ENCODE results near the gene AFF3.
"Not testable (repeated sequence)": the region's sequence is repeated elsewhere in the genome, so short reads cannot be mapped to it uniquely, and the experiment has no call there.

AFF3 gene

GRCh38 chr2:99735753-99736152, 406.6 kb downstream of the AFF3 start:
- no peak for DNase-seq

- DNase-seq = not testable (repeated sequence)
These were observed 407.1 kb downstream of the AFF3 start for GRCh38 chr2:99735314-99735713.

GRCh38 chr2:99734236-99734635, 408.2 kb downstream of the AFF3 start:
- DNase-seq = no peak

DNA sequence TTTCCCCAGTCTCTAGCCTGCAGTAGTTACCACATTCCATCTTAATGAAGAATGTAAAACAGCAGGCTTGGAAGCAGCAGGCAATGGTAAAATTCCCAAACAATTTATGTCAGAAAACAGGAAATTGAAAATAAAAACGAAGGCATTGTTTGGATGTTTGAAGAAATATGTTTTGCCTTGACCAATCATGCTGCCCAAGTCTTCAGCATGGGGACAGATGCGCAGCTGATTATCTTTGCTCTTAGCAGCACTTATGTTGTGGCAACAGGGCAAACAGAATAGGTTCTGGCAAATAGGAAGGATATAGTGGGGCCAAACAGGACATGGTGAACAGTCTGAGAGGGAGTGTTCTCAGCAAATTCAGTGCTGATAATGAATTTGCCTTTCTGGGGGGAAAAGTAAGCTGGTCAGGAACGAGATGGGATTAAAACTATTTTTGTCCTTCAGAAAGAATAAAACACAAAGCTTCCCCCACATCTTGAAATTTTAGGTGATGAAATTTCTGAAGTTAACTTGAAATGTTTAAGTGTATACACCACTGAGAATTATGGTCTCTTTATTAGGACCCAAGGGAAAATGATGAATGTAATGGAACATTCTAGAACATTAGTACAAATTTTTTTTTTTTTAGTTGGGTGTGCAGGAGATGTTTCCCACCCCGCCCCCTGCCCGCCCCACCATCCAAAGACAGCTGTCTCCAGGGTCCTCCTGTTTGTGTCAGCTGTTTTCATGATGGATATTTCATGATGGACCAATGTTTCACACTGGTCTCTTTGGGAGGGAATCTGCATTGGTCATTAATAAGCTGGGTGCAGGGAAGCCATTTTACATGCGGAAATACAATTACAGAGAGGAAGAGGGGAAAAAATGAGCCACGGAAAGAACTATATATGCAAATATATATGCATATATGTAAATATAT, 413.0 kb downstream of the AFF3 start:
- no peak for DNase-seq

DNA sequence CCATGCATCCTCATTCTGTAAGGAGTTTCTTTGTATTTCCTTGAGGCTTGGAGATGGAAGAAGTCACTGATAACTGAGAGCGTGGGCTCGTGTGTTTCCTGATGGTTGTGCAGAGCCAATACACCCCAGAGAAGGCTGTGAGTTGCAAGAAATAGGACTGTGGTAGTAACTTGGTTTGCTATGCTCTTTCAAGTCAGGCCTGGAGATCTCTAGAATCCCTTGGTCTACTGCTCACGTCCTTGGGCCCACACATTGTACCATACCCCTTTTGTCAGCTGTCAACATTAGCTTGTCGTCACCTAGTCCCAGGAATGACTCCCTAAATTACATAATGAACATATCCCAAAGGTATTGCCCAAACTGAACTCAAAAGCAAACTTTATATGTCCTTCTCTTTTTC, 414.2 kb downstream of the AFF3 start:
- DNase-seq = no peak

GRCh38 chr2:99727199-99727598, 415.2 kb downstream of the AFF3 start:
- DNase-seq = no peak

- no peak for DNase-seq
These were observed 415.7 kb downstream of the AFF3 start for GRCh38 chr2:99726691-99727090.

GRCh38 chr2:99725820-99726219, 416.6 kb downstream of the AFF3 start:
- DNase-seq = no peak

DNA sequence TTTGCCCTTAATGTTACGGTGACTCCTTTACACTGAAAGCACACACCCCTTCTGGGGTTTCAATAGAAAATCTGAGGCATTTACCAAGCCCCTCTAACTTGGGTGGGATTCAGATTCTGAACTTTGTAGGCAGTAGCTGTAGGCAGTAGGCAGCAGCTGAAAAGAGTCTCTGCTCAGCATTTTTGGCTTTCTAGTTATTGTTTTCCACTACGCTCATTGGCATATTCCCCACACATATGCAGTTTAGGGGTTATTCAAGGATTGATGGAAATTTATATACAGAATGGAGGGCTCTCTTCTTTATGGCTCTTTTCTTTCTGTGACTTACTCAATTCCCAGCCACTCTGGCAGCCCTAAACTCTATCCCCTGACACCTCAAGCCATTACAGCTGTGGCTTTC, 419.9 kb downstream of the AFF3 start:
- no peak for DNase-seq

- DNase-seq = no peak
These were observed 423.3 kb downstream of the AFF3 start for GRCh38 chr2:99719102-99719501.

GRCh38 chr2:99715956-99716355, 426.4 kb downstream of the AFF3 start:
- DNase-seq = no peak

DNA sequence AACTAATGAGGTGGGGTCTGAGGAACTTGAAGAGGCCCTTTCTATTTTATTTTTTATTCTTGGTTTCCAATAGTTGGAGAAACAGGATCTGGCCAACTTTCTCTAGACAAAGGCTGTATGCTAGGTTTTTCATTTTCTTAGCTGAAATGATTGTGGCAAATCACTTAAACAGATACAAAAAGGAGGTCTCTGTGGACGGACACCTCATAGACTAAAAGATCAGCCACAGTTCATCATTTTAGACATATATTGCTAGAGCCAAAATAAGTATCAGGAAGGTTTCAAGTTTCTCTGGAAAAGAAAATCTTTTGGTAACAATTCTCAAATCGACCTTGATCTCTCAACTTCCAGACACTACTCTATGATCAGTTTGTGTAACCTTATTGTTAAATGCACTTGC, 428.0 kb downstream of the AFF3 start:
- no peak for DNase-seq

- no peak for DNase-seq
These were observed 431.2 kb downstream of the AFF3 start for GRCh38 chr2:99711144-99711543.

- peak in 3 of 14 donors; percentile 35 to 97 (median 51) for DNase-seq
These were observed 431.7 kb downstream of the AFF3 start for GRCh38 chr2:99710721-99711120.

DNA sequence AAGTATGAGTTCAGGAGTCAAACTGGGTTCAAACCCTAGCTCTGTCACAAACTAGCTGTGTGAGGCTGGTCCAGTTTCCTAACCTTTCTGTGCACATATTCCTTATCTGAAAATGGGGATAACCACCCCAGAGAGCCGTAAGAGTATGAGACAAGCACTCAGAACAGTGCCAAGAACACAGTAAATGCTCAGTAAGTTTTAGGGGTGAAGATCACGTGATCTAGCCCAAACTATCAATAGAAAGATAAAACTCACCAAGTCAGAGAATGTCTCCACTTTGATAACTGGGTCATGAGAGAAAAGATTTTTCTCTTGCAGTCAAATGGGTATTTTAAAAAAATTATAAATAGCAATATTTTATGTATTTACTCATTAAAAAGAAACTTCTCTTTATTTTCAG, 433.2 kb downstream of the AFF3 start:
- DNase-seq = no peak

- peak in 1 of 14 donors; percentile 26 for DNase-seq
These were observed 434.2 kb downstream of the AFF3 start for GRCh38 chr2:99708231-99708630.

DNA sequence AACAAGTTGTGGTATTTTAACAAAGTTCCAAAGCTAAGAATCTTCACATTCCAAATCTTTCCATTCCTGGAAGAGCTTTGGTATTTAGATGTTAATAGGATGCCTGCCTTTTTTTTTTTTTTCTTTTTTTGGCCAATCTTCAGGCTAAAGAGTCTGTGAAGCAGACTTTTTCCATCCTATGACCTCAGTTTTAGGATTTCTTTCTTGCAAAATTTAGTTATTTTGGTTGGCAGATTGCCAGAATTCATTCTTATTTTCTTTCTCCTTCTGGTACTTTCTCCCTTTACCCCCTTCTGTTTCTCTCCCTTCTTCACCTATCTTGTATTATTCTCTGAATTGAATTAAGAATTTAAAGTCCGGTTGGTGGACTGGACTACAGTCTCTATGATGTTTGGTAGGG, 434.8 kb downstream of the AFF3 start:
- DNase-seq = no peak

- no peak for DNase-seq
These were observed 435.7 kb downstream of the AFF3 start for GRCh38 chr2:99706735-99707134.

DNA sequence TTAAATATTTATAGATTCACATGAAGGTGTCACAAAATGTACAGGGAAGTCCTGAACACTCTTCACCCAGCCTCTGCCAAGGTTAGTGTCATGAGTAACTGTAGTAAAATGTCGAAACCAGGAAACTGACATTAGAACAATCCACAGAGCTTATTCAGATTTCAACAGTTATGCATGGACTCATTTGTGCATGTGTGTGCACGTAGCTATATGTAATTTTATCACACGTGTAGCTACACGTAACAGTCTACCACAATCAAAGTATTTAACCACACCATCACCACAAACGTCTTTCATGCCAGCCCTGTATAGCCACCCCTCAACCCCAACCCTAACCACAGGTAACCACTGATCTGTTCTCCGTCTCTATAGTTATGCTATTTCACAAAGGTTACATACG, 440.9 kb downstream of the AFF3 start:
- DNase-seq = no peak

DNA sequence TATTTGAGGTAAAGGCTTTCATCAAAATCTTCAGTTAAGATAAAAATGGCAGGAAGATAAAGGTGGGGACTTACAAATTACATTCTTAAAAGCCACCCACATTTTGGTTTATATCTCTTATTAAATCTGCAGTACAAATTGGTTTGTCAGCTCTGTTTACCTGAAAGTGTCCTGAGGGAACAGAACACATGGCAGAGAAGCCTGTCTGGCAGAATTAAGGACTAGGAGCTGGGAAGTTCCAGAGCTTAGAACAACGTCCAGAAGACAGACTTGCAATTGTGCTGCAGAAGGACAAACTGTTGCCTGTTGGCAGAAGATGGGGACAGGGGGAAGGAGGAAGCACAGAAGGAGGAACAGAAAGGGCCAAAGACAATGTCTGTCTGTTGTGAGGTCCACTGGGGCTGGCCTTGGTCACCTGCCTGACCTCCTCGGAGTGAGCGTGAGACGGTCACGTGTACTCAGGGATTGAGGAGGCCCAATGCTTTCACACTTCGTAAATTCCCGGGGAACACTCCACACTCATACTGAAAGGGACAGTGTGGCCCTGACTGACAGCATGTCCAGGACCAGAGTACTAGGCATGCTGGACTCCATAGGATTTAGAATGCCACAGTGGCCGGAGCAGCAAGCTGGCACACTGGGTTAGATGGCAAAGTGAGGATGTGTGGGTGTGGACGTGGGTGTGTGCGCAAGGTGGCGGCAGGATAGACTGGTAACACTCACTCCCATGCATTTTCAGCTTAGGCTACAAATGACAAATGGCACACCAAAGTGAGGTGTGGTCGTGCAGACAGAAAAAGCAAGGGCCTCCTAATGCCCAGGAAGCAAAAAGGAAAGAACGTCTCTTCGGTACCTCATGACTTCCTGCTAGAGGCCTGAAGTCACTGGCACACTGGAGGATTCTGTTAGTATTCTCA, 441.6 kb downstream of the AFF3 start:
- DNase-seq = no peak

DNA sequence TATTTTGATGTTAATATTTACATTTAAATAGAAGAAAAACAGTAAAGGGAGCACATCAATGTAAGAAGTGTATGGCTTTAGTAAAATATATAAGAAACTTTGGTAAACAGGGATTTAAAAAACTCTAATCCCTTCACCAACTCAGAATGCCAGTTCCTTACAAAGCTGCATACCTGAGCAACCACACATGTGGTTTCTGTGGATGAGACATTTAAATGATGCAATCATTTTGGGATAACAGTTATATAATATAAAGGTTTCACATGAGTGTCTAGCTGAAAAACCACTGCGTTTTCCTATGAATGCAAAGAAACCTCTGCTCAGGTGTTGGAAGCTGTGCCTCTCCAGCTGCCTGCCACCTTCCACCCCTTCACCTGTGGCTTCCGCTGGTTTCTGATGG, 443.5 kb downstream of the AFF3 start:
- no peak for DNase-seq

GRCh38 chr2:99697811-99698568, 444.4 kb downstream of the AFF3 start:
- DNase-seq = no peak

GRCh38 chr2:99695944-99696253, 446.5 kb downstream of the AFF3 start:
- no peak for DNase-seq
